ENCODE measurements around the gene GDI1. TPM values are rescaled to one million over a fixed set of nuclear protein-coding genes. Genes with fewer than 3 reads are reported as not detected.

GDI1 gene
- total RNA-seq, 1 donor from 2014 or later, result 144 TPM

- no peak for DNase-seq (ENCODE audit: low read depth)
- no peak overlapping the region for H3K4me3 ChIP-seq (ENCODE audit: low read depth, low read length)
Observed at GRCh38 chrX:154426916-154427770, 9.8 kb upstream of the GDI1 start.

GRCh38 chrX:154428176-154429171, 8.5 kb upstream of the GDI1 start, which contains the start of gene ATP6AP1:
ATP6AP1 (plus strand) TSS chrX:154428677; CDS start chrX:154428693, 16 bp downstream.
- no peak for TF ChIP-seq CTCF (conservative IDR thresholded peaks at IDR 0.05; ENCODE audit: low read depth, low read length)
- DNase-seq (ENCODE audit: low read depth), result peak; percentile 15
- peak within 1 kb of the TSS; percentile 71 for H3K4me3 ChIP-seq (ENCODE audit: low read depth, low read length)

More at GRCh38 chrX:154426916-154427770, 9.8 kb upstream of the GDI1 start:
- no peak for TF ChIP-seq CTCF (conservative IDR thresholded peaks at IDR 0.05; ENCODE audit: low read depth, low read length)

- TF ChIP-seq CTCF (conservative IDR thresholded peaks at IDR 0.05; ENCODE audit: low read depth, low read length), result no peak
- peak overlapping the region; percentile 71 for H3K4me3 ChIP-seq (ENCODE audit: low read depth, low read length)
- DNase-seq (ENCODE audit: low read depth), result no peak
Observed at GRCh38 chrX:154429711-154430110, 7.2 kb upstream of the GDI1 start.

- no peak for TF ChIP-seq CTCF (conservative IDR thresholded peaks at IDR 0.05; ENCODE audit: low read depth, low read length)
- no peak for DNase-seq (ENCODE audit: low read depth)
- H3K4me3 ChIP-seq (ENCODE audit: low read depth, low read length), result no peak overlapping the region
Observed at GRCh38 chrX:154430479-154430878, 6.5 kb upstream of the GDI1 start.

GRCh38 chrX:154430916-154431315, 6.0 kb upstream of the GDI1 start:
- no peak for DNase-seq (ENCODE audit: low read depth)
- no peak overlapping the region for H3K4me3 ChIP-seq (ENCODE audit: low read depth, low read length)
- TF ChIP-seq CTCF (conservative IDR thresholded peaks at IDR 0.05; ENCODE audit: low read depth, low read length), result no peak

GRCh38 chrX:154431341-154431740, 5.6 kb upstream of the GDI1 start:
- TF ChIP-seq CTCF (conservative IDR thresholded peaks at IDR 0.05; ENCODE audit: low read depth, low read length), result no peak
- H3K4me3 ChIP-seq (ENCODE audit: low read depth, low read length), result no peak overlapping the region
- DNase-seq (ENCODE audit: low read depth), result no peak
